Smooth muscle cell (in vitro differentiated cells): Measurements from ENCODE around the gene LRRC17. TPM values are rescaled to one million over a fixed set of nuclear protein-coding genes. Genes with fewer than 3 reads are reported as not detected.

Experiments
- DNase-seq: peaks from one replicate; lab custom pipeline; 2025; ENCODE audit not compliant: unreplicated experiment; lab: John Stamatoyannopoulos, UW
- H2AFZ ChIP-seq: fragments of 200-600 bp; sonication (generic); 2 replicates; pipeline ENCODE4 v1.6.0; 2016; ENCODE audit warnings: antibody characterized with exemption, low read depth, mild to moderate bottlenecking
- H3F3A ChIP-seq: fragments of 200-600 bp; sonication (generic); 2 replicates; pipeline ENCODE4 v1.6.0; 2017; ENCODE audit warnings: antibody characterized with exemption, low read depth
- H3K27ac ChIP-seq: fragments of 200-600 bp; sonication (generic); 2 replicates; pipeline ENCODE4 v1.5.1; 2016; ENCODE audit warnings: low read depth, mild to moderate bottlenecking
- H3K27me3 ChIP-seq: fragments of 200-600 bp; sonication (generic); 2 replicates; pipeline ENCODE4 v1.6.1; 2016; ENCODE audit warnings: low read depth, mild to moderate bottlenecking
- H3K36me3 ChIP-seq: fragments of 200-600 bp; sonication (generic); 2 replicates; pipeline ENCODE4 v1.5.1; 2016; ENCODE audit warnings: low read depth
- H3K4me1 ChIP-seq: fragments of 200-600 bp; sonication (generic); 2 replicates; pipeline ENCODE4 v1.5.1; 2016; ENCODE audit warnings: low read depth
- H3K4me2 ChIP-seq: fragments of 200-600 bp; sonication (generic); 2 replicates; pipeline ENCODE4 v1.6.0; 2016; ENCODE audit warnings: mild to moderate bottlenecking
- H3K4me3 ChIP-seq: fragments of 200-600 bp; sonication (generic); 2 replicates; pipeline ENCODE4 v1.5.1; 2016; ENCODE audit warnings: mild to moderate bottlenecking
- H3K79me2 ChIP-seq: fragments of 200-600 bp; sonication (generic); 2 replicates; pipeline ENCODE4 v1.6.0; 2016; ENCODE audit warnings: low read depth, mild to moderate bottlenecking
- H3K9ac ChIP-seq: fragments of 200-600 bp; sonication (generic); 2 replicates; pipeline ENCODE4 v1.6.0; 2016; ENCODE audit warnings: low read depth
- H3K9me3 ChIP-seq: fragments of 200-600 bp; sonication (generic); replicated peaks from 2 replicates; pipeline ENCODE4 v1.5.1; 2016; ENCODE audit warnings: low read depth
- H4K20me1 ChIP-seq: fragments of 200-600 bp; sonication (generic); 2 replicates; pipeline ENCODE4 v1.6.0; 2016; ENCODE audit warnings: low read depth
- WGBS: methylation state at CpG from one replicate; pipeline ENCODE4 v1.1.7; 2016; ENCODE audit warnings: low lambda C conversion rate; 5-methylcytosine and 5-hydroxymethylcytosine counted together
- polyA plus RNA-seq: library from polyadenylated mRNA; unstranded; fragments of >200 nt; fragmentation: Nextera tagmentation; extraction: Ambion mirVana; gene quantifications from 2 replicates; pipeline ENCODE4 v1.2.1, GENCODE V29; 2016
- total RNA-seq: library from RNA; depleted of rRNA; stranded (reverse); fragments of >200 nt; gene quantifications from 2 replicates; pipeline ENCODE4 v1.2.3, GENCODE V29; 2014
- TF ChIP-seq, protein P1 (sequence below): fragments of 200-600 bp; sonication (generic); IDR thresholded peaks from 2 replicates; pipeline ENCODE4 v1.5.1; 2017; ENCODE audit warnings: borderline replicate concordance, mild to moderate bottlenecking, antibody characterized with exemption; ENCODE audit not compliant: insufficient read depth, poor library complexity, severe bottlenecking

Gene LRRC17
- total and polyA plus RNA-seq, 2 experiments from 2014 or later = 6.2 to 23.0 TPM

DNA sequence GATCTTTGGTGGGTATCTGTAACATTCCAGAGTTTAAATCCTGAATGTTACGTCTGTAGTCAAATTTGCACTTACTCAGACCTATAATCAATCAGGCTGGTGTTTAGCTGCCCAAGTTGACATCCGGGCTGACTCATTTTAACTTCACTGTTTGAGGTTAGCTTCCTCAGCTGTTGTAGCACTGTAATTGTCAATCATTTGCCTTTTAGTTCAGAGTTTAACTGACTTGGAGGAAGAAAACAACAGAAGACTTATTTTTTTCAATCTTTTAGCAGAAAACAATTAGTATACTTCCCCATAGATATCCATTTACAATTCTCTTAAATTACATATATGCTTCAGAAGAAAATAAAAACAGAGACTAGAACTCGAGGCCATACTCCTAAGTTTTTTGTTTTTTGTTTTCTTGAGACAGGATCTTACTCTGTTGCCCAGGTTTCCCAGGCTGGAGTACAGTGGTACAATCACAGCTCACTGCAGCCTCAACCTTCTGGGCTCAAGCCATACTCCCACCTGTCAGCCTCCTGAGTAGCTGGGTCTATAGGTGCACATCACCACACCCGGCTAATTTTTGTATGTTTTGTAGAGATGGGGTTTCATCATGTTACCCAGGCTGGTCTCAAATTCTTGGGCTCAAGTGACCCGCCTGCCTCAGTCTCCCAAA, 38.5 kb upstream of the LRRC17 start:
- Histone ChIP-seq H3K4me2 (peak overlapping the region; percentile 61), H3K9me3 (no peaks in the 10 kb centered on the region), H3K4me3 (no peak overlapping the region), H2AFZ (no peak overlapping the region), H3K9ac (peak overlapping the region; percentile 91), H3K27me3 (no peaks in the 10 kb centered on the region), H4K20me1 (no peaks in the 10 kb centered on the region), H3K36me3 (no peaks in the 10 kb centered on the region), H3K4me1 (peaks cover 26% of the 10 kb centered on the region), H3K79me2 (no peaks in the 10 kb centered on the region), H3K27ac (peak overlapping the region; percentile 99), H3F3A (peaks cover 30% of the 10 kb centered on the region)
- no peak for DNase-seq
- TF ChIP-seq, protein P1, sequence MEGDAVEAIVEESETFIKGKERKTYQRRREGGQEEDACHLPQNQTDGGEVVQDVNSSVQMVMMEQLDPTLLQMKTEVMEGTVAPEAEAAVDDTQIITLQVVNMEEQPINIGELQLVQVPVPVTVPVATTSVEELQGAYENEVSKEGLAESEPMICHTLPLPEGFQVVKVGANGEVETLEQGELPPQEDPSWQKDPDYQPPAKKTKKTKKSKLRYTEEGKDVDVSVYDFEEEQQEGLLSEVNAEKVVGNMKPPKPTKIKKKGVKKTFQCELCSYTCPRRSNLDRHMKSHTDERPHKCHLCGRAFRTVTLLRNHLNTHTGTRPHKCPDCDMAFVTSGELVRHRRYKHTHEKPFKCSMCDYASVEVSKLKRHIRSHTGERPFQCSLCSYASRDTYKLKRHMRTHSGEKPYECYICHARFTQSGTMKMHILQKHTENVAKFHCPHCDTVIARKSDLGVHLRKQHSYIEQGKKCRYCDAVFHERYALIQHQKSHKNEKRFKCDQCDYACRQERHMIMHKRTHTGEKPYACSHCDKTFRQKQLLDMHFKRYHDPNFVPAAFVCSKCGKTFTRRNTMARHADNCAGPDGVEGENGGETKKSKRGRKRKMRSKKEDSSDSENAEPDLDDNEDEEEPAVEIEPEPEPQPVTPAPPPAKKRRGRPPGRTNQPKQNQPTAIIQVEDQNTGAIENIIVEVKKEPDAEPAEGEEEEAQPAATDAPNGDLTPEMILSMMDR = no peak
- WGBS = 63% methylated on average over 5 of the region's 5 CpGs

DNA sequence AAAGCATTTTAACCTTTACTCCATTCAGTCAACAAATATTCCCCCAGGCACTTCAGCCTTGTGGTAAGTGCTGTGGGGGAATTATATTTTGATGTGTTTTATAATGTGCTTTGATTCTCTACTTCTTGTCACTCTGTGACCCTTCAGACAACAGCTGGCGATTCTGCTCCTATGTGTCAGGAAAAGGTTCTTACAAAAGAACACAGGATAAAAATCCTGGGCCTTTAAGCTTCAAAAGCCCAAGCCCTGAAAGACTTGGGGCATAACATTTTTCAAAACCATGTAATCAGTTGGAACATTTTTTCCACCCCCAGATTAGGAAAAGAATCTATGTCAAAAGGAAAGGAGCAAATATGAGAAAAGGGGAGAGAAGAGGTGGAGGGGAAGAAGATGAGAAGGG, 37.8 kb upstream of the LRRC17 start:
- no peak overlapping the region for H2AFZ ChIP-seq
- WGBS = 34% methylated on average over 1 of the region's 1 CpG
- H3K27me3 ChIP-seq = no peaks in the 10 kb centered on the region
- no peaks in the 10 kb centered on the region for H3K9me3 ChIP-seq
- TF ChIP-seq, protein P1 = no peak
- peaks cover 26% of the 10 kb centered on the region for H3K4me1 ChIP-seq
- no peak for DNase-seq
- no peaks in the 10 kb centered on the region for H3K79me2 ChIP-seq
- no peaks in the 10 kb centered on the region for H3K36me3 ChIP-seq
- H3F3A ChIP-seq = peaks cover 30% of the 10 kb centered on the region
- peak overlapping the region; percentile 61 for H3K4me2 ChIP-seq
- peak overlapping the region; percentile 99 for H3K27ac ChIP-seq
- no peaks in the 10 kb centered on the region for H4K20me1 ChIP-seq
- no peak overlapping the region for H3K4me3 ChIP-seq
- peak overlapping the region; percentile 91 for H3K9ac ChIP-seq

DNA sequence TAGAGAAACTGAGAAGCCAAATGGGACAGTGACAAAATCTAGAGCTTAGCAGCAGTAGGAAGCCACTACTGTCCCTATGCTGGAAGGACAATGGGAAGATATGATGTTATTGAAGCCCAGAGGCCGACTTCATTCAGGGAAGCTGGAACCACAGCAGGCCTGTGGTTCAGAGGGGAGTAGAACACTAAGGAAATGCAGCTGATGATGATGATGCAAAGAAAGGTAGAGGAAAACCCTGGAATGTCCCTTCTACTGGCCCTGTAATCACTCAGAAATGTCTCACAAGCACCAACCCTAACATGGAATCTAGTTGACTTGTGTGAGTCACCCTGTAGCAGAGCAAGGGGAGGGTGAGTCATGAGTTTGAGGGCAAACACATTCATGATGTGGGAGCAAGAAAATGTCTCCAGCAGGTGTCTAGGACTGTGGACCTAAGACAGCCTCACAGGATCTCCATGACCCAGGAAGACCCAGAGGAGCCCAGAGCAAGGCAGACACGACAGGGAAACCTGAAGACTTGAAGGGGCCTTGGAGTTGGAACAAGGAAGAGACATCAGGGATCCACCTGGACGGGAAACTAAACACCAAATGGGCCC, 37.0 kb upstream of the LRRC17 start:
- Histone ChIP-seq H3K4me3 (no peak overlapping the region), H3K4me2 (peak overlapping the region; percentile 61), H3K9me3 (no peaks in the 10 kb centered on the region), H3K9ac (peak overlapping the region; percentile 91), H3K27me3 (no peaks in the 10 kb centered on the region), H3K4me1 (peaks cover 26% of the 10 kb centered on the region), H3K36me3 (no peaks in the 10 kb centered on the region), H3K79me2 (no peaks in the 10 kb centered on the region), H2AFZ (no peak overlapping the region), H3K27ac (peak overlapping the region; percentile 99), H4K20me1 (no peaks in the 10 kb centered on the region), H3F3A (peaks cover 30% of the 10 kb centered on the region)
- WGBS = 55% methylated on average over 3 of the region's 3 CpGs
- TF ChIP-seq, protein P1 = no peak
- DNase-seq = no peak
